NCI-H2171 treated with DMSO at 0.1 percent for 48 hours (cell line): ENCODE data around the gene RAPGEF5.

Experiments
- DNase-seq: peaks from one replicate; lab custom pipeline; 2025; lab: John Stamatoyannopoulos, UW

RAPGEF5 gene

GRCh38 chr7:22348379-22348778 lies 8.6 kb downstream of the RAPGEF5 start:
- no peak for DNase-seq

DNA sequence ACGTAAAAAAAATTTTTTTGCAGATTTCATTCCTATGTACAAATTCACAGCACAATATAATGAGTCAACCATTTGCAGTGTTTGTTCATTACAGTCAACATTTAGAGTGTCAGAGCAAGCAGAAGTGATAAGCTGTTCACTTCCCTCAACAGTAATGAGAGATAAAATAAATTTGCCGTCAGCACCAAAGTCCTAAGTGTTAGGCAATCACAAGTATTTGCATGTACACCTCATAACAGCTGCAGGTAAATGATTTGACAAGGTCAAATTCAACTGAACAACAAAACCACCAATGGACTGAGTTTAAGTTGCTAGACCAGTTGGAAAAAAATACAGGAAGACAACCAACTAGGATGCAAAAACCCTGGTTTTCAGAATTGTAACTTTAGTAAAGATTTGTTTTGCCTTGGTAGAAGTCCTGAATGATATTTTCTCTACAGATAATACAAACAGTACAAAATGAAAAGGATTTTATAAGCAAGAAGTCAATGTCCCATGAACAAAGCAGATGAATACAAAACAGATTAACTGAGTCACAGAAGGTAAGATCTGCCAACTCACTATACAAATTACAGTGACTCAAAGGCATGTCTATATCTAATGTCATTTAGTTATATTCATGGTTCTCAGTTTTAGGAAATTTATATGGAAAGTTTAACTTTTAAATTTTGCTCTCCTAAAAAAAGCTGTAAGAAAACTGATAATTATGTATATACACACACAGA lies 10.4 kb downstream of the RAPGEF5 start:
- DNase-seq, result no peak

DNA sequence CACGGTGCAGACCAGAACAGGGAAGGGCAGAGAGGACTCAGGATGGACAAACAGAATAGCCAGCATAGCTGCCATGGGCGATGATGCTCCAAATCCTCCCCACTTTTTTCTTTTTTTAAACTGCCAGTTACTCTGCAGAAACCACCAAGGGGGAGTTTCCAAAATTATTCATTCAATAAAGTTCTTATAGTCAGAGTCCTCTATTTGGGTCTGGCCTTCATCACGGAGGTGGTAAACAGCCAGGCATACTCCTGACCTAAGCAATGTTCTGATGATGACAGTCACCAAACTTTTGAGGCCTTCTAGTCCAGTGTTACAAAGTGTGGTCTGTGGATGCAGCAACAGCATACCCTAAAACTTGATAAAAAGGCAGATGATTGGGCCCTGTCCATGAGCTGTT lies 12.3 kb downstream of the RAPGEF5 start:
- no peak for DNase-seq

DNA sequence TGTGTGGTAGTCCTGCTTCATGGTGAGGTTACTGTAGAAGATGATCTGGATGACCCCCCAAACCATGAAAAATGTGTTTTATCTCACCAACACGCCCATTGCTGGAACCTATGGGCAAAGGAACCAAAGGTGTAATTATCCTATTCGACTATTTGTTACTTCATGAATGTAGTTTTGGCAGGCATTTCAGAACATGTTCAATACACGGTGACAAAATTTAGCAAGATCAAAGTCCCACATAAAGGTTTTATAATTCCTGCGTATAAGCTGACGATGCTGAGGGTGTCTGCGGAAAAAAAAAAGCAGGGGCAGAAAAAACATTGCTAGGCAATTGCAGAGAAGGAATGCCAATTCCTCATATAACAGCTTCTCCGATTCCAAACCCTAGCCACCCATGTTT lies 13.3 kb downstream of the RAPGEF5 start:
- no peak for DNase-seq

- DNase-seq, result no peak
Observed at GRCh38 chr7:22343071-22343470, 13.9 kb downstream of the RAPGEF5 start.

GRCh38 chr7:22339725-22340390 lies 17.1 kb downstream of the RAPGEF5 start:
- DNase-seq, result no peak

DNA sequence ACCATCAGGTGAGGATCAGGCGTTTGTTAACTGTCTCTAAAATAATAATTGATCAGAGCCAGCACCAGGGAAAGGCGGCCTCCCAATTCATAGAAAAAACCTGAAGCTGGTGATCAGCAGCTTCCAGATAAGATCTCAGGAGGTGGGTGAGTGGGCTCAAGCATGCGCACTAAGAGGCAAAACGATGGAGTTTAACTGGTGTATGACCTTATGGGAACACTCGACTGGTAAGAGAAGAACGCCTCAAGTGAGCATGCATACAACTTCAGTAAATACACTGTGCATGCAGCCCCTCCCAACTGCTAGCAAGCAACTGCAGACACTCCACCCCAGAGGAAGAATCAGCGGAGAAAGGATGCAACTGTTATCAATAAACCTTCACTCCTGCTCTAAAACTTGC lies 18.1 kb downstream of the RAPGEF5 start:
- no peak for DNase-seq

DNA sequence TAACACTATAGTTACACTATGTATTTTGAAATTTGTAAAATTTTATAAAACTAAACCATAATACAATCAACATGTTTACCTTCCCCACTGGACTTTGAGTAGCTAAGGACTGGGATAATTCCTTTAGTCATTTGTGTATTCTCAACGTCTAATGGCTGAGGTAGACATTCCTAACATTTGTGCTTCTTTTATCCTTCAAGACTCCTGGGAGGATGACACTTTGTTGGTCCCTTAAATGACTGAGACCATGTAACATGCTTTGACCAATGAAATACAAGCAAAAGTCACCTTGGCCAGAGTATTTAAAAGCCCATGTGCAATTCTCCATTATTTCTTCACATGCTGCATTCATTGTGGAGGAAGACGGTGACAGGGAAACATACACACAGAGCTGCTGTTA lies 18.5 kb downstream of the RAPGEF5 start:
- DNase-seq, result no peak

- peak; percentile 53 for DNase-seq
Observed at GRCh38 chr7:22333680-22334141, 23.2 kb downstream of the RAPGEF5 start.

GRCh38 chr7:22332461-22332870 lies 24.5 kb downstream of the RAPGEF5 start:
- DNase-seq, result no peak

- DNase-seq, result no peak
Observed at GRCh38 chr7:22331704-22332103, 25.2 kb downstream of the RAPGEF5 start.

- no peak for DNase-seq
Observed at GRCh38 chr7:22330903-22331302, 26.1 kb downstream of the RAPGEF5 start.

- no peak for DNase-seq
Observed at GRCh38 chr7:22329816-22330524, 27.0 kb downstream of the RAPGEF5 start.

DNA sequence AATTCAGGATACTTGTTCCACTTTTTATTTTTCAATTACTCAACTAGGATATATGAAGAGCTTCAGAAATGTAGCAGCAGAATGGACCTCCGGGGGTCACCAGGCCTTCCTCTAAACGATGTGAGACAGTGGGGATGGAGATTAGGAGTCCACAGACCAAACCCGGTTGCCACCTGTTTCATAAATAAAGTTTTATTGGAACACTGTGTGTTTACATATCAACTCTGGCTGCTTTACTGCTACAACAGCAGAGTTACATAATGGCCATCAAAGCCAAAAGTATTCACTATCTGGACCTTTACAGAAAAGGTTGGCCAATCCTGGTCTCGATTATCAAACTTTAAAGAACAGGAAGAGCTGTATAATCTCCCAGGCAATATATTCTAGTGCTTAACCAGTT lies 30.8 kb downstream of the RAPGEF5 start:
- DNase-seq, result no peak

DNA sequence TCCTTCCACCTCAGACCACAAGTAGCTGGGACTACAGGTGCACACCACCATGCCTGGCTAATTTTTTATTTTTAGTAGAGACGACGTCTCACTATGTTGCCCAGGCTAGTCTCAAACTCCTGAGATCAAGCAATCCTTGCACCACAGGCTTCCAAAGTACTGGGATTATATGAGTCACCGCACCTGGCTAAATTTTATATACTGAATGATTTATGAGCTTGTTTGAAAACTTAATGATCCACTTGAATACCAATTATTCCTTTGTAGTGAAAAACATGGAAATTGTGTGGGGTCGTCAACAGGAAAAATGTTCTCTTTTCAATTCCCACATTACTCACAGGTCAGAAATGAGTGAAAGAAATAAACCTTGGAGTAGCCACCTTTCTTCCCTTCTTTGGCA lies 31.3 kb downstream of the RAPGEF5 start:
- DNase-seq, result no peak

DNA sequence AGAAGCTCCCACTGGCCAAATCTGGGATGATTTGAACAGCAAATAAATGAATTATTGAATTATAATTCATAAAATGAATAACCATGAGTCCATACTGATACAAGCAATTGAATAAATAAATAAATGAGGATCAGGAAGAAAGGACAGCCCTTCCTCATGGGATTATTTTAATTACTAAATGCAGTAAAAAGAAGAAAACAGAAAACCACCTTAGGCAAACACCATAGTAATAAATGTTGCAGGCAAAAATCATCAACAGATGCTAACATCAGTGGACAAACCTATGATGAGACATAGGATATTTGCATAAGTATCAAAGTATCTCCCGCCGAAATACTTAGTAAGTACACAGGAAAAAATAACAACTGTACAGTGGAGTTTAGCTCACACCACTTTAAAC lies 33.2 kb downstream of the RAPGEF5 start:
- no peak for DNase-seq

- DNase-seq, result no peak
Observed at GRCh38 chr7:22320416-22320815, 36.5 kb downstream of the RAPGEF5 start.

- peak; percentile 95 for DNase-seq
Observed at GRCh38 chr7:22319424-22320403, 37.2 kb downstream of the RAPGEF5 start.

DNA sequence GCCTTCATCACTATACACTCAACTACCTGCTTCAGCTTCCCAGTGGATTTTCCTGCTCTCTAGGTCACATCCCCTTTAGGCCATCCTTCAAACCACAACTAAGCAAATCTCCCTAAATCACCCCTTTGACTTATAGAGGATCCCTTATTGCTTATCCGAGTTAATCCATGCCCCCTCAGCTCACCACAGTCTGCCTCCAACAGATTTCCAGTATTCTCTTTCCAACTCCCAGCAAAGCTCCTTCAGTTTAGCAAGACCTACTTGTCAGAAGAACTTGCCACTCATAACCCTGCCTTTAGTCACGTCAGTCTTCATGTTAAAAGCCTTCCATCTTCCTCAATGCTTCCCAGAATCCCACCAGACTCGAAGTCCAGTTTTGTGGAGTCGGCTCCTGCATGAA lies 38.6 kb downstream of the RAPGEF5 start:
- no peak for DNase-seq

DNA sequence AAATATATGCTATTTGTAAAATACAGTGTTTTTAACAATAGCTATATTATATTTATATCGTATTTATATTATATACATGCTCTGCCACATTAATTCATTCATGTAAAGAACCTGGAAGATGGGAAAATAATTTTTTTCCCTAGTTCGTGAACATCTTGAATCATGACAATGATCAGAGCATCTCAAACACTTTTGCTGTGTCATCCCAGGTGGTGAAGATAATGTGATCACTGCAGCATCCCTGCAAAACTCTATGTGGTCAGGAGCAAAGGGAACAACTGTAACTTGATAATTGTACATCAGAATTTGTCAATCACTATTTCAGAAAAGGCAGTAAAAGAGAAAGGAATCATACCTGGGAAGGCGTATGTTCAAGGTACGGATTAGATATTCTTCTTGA lies 39.3 kb downstream of the RAPGEF5 start:
- peak; percentile 63 for DNase-seq

DNA sequence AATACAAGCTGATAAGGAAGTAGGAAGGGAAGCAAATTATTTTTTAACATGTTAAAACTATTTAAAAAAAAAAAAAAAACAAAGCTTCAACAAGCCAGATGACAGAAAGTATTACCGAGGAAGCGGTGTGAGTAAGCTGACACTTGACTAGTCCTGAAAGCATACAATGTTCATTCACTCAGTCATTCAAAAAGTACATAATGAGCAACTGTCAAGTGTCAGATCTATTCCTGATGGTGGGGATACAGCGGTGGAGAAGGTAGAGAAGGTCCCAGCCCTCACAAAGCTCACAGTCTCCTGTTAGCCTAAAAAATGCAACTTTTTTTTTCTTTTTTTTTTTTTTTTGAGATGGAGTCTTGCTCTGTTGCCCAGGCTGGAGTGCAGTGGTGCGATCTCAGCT lies 40.0 kb downstream of the RAPGEF5 start:
- DNase-seq, result peak; percentile 12

GRCh38 chr7:22307816-22308215 lies 49.1 kb downstream of the RAPGEF5 start:
- no peak for DNase-seq
